C4-2B (cell line): ENCODE measurements around the gene HES2.

Experiments
- CTCF ChIP-seq: fragments of 450-650 bp; conservative IDR thresholded peaks from 2 replicates; pipeline ENCODE4 v1.5.1; 2017; ENCODE audit warnings: mild to moderate bottlenecking
- ZFX ChIP-seq: fragments of 450-650 bp; IDR thresholded peaks from 2 replicates; pipeline ENCODE4 v1.6.1; 2017

- TF ChIP-seq CTCF = peak; percentile 79
- TF ChIP-seq ZFX = no peak
Measured at GRCh38 chr1:6445062-6445763, 25.5 kb upstream of the HES2 start.
